Measurements from ENCODE around the gene SLC18A2. TPM values are rescaled to one million over a fixed set of nuclear protein-coding genes. Genes with fewer than 3 reads are reported as not detected.

Gene SLC18A2
- total and polyA plus RNA-seq, 2 of the 8 experiments (the other 6 are each of a cell fraction or from before 2014, with no cell fraction given) = 6.5 to 7.0 TPM

DNA sequence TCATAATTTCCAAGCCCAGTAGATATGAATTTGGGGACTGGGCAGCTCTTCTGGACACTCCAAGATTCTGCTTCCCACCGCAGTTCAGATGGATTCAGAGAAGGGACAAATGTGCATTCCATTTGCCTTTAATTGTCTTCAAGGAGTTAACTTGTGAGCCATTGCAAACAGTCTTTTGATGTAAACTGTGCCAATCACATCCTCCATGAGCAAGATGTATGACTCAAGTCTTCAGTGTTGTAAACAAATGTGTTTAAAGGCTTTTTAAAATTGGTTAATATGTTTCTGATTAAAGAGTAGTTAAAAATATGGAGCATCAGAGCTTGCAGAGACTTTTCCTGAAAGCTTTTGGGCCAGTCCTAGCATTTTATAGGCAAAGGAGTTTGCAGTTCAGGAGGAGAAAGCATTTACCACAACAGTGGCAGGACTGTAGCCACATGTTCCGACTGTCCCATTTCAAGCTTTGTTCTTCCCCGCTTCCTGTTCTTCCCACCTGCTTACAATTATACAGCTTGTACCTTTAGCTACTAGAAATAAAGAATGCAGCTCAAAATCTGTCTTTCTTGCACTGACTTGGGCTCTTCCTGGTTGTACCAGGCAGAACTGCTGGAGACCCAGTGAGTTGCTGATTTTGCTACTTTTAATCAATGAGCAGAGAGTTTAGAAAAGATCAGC, 6.2 kb downstream of the SLC18A2 start (continued):
- TF ChIP-seq, protein P1, sequence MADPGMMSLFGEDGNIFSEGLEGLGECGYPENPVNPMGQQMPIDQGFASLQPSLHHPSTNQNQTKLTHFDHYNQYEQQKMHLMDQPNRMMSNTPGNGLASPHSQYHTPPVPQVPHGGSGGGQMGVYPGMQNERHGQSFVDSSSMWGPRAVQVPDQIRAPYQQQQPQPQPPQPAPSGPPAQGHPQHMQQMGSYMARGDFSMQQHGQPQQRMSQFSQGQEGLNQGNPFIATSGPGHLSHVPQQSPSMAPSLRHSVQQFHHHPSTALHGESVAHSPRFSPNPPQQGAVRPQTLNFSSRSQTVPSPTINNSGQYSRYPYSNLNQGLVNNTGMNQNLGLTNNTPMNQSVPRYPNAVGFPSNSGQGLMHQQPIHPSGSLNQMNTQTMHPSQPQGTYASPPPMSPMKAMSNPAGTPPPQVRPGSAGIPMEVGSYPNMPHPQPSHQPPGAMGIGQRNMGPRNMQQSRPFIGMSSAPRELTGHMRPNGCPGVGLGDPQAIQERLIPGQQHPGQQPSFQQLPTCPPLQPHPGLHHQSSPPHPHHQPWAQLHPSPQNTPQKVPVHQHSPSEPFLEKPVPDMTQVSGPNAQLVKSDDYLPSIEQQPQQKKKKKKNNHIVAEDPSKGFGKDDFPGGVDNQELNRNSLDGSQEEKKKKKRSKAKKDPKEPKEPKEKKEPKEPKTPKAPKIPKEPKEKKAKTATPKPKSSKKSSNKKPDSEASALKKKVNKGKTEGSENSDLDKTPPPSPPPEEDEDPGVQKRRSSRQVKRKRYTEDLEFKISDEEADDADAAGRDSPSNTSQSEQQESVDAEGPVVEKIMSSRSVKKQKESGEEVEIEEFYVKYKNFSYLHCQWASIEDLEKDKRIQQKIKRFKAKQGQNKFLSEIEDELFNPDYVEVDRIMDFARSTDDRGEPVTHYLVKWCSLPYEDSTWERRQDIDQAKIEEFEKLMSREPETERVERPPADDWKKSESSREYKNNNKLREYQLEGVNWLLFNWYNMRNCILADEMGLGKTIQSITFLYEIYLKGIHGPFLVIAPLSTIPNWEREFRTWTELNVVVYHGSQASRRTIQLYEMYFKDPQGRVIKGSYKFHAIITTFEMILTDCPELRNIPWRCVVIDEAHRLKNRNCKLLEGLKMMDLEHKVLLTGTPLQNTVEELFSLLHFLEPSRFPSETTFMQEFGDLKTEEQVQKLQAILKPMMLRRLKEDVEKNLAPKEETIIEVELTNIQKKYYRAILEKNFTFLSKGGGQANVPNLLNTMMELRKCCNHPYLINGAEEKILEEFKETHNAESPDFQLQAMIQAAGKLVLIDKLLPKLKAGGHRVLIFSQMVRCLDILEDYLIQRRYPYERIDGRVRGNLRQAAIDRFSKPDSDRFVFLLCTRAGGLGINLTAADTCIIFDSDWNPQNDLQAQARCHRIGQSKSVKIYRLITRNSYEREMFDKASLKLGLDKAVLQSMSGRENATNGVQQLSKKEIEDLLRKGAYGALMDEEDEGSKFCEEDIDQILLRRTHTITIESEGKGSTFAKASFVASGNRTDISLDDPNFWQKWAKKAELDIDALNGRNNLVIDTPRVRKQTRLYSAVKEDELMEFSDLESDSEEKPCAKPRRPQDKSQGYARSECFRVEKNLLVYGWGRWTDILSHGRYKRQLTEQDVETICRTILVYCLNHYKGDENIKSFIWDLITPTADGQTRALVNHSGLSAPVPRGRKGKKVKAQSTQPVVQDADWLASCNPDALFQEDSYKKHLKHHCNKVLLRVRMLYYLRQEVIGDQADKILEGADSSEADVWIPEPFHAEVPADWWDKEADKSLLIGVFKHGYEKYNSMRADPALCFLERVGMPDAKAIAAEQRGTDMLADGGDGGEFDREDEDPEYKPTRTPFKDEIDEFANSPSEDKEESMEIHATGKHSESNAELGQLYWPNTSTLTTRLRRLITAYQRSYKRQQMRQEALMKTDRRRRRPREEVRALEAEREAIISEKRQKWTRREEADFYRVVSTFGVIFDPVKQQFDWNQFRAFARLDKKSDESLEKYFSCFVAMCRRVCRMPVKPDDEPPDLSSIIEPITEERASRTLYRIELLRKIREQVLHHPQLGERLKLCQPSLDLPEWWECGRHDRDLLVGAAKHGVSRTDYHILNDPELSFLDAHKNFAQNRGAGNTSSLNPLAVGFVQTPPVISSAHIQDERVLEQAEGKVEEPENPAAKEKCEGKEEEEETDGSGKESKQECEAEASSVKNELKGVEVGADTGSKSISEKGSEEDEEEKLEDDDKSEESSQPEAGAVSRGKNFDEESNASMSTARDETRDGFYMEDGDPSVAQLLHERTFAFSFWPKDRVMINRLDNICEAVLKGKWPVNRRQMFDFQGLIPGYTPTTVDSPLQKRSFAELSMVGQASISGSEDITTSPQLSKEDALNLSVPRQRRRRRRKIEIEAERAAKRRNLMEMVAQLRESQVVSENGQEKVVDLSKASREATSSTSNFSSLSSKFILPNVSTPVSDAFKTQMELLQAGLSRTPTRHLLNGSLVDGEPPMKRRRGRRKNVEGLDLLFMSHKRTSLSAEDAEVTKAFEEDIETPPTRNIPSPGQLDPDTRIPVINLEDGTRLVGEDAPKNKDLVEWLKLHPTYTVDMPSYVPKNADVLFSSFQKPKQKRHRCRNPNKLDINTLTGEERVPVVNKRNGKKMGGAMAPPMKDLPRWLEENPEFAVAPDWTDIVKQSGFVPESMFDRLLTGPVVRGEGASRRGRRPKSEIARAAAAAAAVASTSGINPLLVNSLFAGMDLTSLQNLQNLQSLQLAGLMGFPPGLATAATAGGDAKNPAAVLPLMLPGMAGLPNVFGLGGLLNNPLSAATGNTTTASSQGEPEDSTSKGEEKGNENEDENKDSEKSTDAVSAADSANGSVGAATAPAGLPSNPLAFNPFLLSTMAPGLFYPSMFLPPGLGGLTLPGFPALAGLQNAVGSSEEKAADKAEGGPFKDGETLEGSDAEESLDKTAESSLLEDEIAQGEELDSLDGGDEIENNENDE (IDR thresholded peaks at IDR 0.05; ENCODE audit: insufficient replicate concordance, low read length) = no peak
- TF ChIP-seq SIN3A (conservative IDR thresholded peaks at IDR 0.05 in 1 of 2, IDR thresholded peaks at IDR 0.05 in 1 of 2; ENCODE audit: low read depth in 1 of 2, low read length in 2 of 2) (no peak), CTBP2 (IDR thresholded peaks at IDR 0.05; ENCODE audit: borderline replicate concordance, insufficient read depth, insufficient read length, low read length) (no peak), RAD21 (IDR thresholded peaks at IDR 0.05 in 1 of 2, conservative IDR thresholded peaks at IDR 0.05 in 1 of 2; ENCODE audit: low read depth in 2 of 2, low read length in 2 of 2) (no peak), POU5F1 (IDR thresholded peaks at IDR 0.05; ENCODE audit: low read depth, low read length) (no peak)
